Hepatocyte (in vitro differentiated cells): ENCODE data around the gene ITGB1BP1.

Source experiments
- EZH2 ChIP-seq: fragments of 200-600 bp; sonication (generic); IDR thresholded peaks from 2 replicates; pipeline ENCODE4 v1.6.1; 2016; ENCODE audit warnings: antibody characterized with exemption, mild to moderate bottlenecking, borderline replicate concordance
- TF ChIP-seq, protein P1 (sequence below): fragments of 200-600 bp; sonication (generic); IDR thresholded peaks from 2 replicates; pipeline ENCODE4 v1.5.1; 2016; ENCODE audit warnings: antibody characterized with exemption, mild to moderate bottlenecking; ENCODE audit not compliant: poor library complexity

DNA sequence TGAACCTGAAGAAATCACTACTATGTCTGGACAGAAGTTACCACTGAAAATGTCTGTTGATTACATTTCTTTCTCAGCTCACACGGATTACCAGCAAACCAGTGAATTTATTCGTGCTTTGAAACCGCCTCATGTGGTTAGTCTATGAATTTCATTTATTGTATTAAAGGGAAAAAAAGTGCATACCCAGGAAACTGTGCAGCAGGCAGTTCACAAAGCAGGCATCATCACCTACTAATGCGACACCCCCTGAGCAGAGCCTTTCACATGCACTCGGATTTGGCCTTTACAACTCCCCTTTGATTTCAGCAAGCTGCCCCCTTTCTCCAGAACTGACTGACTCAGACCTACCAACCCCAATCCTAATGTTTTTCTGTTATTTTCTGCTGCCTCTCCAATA lies 20.2 kb upstream of the ITGB1BP1 start:
- TF ChIP-seq, protein P1, sequence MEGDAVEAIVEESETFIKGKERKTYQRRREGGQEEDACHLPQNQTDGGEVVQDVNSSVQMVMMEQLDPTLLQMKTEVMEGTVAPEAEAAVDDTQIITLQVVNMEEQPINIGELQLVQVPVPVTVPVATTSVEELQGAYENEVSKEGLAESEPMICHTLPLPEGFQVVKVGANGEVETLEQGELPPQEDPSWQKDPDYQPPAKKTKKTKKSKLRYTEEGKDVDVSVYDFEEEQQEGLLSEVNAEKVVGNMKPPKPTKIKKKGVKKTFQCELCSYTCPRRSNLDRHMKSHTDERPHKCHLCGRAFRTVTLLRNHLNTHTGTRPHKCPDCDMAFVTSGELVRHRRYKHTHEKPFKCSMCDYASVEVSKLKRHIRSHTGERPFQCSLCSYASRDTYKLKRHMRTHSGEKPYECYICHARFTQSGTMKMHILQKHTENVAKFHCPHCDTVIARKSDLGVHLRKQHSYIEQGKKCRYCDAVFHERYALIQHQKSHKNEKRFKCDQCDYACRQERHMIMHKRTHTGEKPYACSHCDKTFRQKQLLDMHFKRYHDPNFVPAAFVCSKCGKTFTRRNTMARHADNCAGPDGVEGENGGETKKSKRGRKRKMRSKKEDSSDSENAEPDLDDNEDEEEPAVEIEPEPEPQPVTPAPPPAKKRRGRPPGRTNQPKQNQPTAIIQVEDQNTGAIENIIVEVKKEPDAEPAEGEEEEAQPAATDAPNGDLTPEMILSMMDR: no peak
- TF ChIP-seq EZH2: no peak
